Prostate gland (tissue), 2 donors: ENCODE results near the gene PTBP3. TPM values are rescaled to one million over a fixed set of nuclear protein-coding genes. Genes with fewer than 3 reads are reported as not detected.
"Not testable (repeated sequence)": the region's sequence is repeated elsewhere in the genome, so short reads cannot be mapped to it uniquely, and the experiment has no call there.

ENCODE experiments used
- DNase-seq: peaks from one replicate; pipeline ENCODE4 v3.0.0-alpha.2; 2019; ENCODE audit warnings: low spot score
- H3K27ac ChIP-seq, 2 donors: fragments of 200-600 bp; sonication (generic); 2 replicates each; pipeline ENCODE4 v1.5.1; 2017 to 2019
- H3K27me3 ChIP-seq: fragments of 200-600 bp; sonication (generic); replicated peaks from 2 replicates; pipeline ENCODE4 v1.5.1; 2019; ENCODE audit not compliant: insufficient read depth
- H3K36me3 ChIP-seq, 2 donors: fragments of 200-600 bp; sonication (generic); 1 replicate in 1 of 2; 2 replicates in 1 of 2; pipeline versions ENCODE4 v1.5.1 to v1.8.1; 2017 to 2019
- H3K4me1 ChIP-seq: fragments of 200-600 bp; sonication (generic); replicated peaks from 2 replicates; pipeline ENCODE4 v1.5.1; 2019
- H3K4me3 ChIP-seq, 2 donors: fragments of 200-600 bp; sonication (generic); 2 replicates each; pipeline ENCODE4 v1.5.1; 2017 to 2019
- H3K9me3 ChIP-seq: fragments of 200-600 bp; sonication (generic); 2 replicates; pipeline ENCODE4 v1.5.1; 2017
- POLR2A ChIP-seq: fragments of 450-650 bp; IDR thresholded peaks from one replicate; pipeline ENCODE4 v1.6.1; 2016; ENCODE audit warnings: antibody characterized with exemption, mild to moderate bottlenecking
- POLR2AphosphoS5 ChIP-seq: sonication (generic); formaldehyde crosslinking; IDR thresholded peaks from one replicate; pipeline ENCODE4 v1.6.1; 2017; ENCODE audit warnings: antibody characterized with exemption
- WGBS: methylation state at CpG from one replicate; pipeline ENCODE4 v1.1.5; 2018; 5-methylcytosine and 5-hydroxymethylcytosine counted together
- intact Hi-C: fragments of 100-400 bp; cut with DNase I; formaldehyde crosslinking; loops from one replicate; pipeline ENCODE4 v1.14.2; 2022
- total RNA-seq, 2 donors: library from RNA; depleted of rRNA; stranded (reverse); fragments of >200 nt; gene quantifications; one replicate each; pipeline ENCODE4 v1.1.0, GENCODE V29; 2016
- TF ChIP-seq, protein P1 (sequence below), 4 experiments: fragments of 200-600 bp in 2 of 4; fragments of 450-650 bp in 2 of 4; sonication (generic) in 2 of 4; IDR thresholded peaks; 1 replicate in 3 of 4; 2 replicates in 1 of 4; pipeline ENCODE4 v1.5.1; 2016 to 2019; ENCODE audit warnings: antibody characterized with exemption in 4 of 4, mild to moderate bottlenecking in 2 of 4, moderate library complexity in 2 of 4

The PTBP3 gene
- total RNA-seq, 2 donors from 2014 or later: 56.6 to 140 TPM

DNA sequence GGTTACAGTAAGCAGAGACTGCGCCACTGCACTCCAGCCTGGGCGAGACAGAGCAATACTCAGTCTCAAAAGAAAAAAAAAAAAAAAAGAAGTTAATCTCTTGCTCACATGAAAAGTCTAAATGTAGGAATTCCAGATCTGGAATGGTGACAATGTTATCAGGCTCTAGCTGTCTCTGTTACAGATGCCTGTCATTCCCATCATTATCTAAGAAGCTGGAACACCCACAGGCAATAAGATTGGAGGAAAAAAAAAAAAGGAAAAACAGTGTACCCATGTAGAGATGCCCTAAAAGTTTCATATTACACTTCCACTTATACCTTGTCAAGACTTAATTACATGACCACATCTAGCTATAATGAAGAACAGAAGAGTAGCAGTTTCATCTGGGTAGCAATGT is 38.2 kb downstream of the PTBP3 start:
- no peak overlapping the region for H3K4me3 ChIP-seq
- TF ChIP-seq POLR2AphosphoS5 (no peak), POLR2A (no peak)
- TF ChIP-seq, protein P1, sequence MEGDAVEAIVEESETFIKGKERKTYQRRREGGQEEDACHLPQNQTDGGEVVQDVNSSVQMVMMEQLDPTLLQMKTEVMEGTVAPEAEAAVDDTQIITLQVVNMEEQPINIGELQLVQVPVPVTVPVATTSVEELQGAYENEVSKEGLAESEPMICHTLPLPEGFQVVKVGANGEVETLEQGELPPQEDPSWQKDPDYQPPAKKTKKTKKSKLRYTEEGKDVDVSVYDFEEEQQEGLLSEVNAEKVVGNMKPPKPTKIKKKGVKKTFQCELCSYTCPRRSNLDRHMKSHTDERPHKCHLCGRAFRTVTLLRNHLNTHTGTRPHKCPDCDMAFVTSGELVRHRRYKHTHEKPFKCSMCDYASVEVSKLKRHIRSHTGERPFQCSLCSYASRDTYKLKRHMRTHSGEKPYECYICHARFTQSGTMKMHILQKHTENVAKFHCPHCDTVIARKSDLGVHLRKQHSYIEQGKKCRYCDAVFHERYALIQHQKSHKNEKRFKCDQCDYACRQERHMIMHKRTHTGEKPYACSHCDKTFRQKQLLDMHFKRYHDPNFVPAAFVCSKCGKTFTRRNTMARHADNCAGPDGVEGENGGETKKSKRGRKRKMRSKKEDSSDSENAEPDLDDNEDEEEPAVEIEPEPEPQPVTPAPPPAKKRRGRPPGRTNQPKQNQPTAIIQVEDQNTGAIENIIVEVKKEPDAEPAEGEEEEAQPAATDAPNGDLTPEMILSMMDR (IDR thresholded peaks at IDR 0.05): no peak
- H3K4me1 ChIP-seq: no peaks in the 10 kb centered on the region
- 100% methylated on average over 2 of the region's 2 CpGs for WGBS
- H3K36me3 ChIP-seq: no peaks in the 10 kb centered on the region
- no peak overlapping the region for H3K27ac ChIP-seq
- H3K27me3 ChIP-seq: no peaks in the 10 kb centered on the region
- DNase-seq: no peak
- no peaks in the 10 kb centered on the region for H3K9me3 ChIP-seq
- intact Hi-C loops: no loop called here

DNA sequence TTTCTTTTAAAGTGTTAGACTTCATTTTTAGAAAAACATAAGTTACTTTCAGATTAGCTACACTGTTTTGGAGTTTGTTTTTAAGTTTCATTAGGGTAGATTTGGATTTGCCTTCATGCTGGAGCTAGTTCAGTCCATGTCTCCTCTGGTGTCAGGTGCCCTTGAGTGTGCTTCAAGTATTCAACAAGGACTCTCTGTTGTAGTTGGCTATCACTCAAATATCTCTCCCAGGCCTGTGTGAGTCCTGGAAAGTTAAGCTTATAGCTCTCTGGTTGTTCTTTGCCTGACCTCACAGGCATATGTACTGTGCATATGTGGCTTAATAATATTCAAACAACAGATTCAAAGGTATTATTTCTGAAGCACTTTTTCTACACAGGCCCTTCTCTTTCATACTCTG is 45.4 kb downstream of the PTBP3 start:
- H3K27ac ChIP-seq: no peak overlapping the region
- no peaks in the 10 kb centered on the region for H3K36me3 ChIP-seq
- no peak for DNase-seq
- intact Hi-C loops: no loop called here
- no peak overlapping the region for H3K4me3 ChIP-seq
- H3K27me3 ChIP-seq: no peaks in the 10 kb centered on the region
- H3K9me3 ChIP-seq: no peaks in the 10 kb centered on the region
- TF ChIP-seq, protein P1 (IDR thresholded peaks at IDR 0.05): no peak
- TF ChIP-seq POLR2A: no peak
- TF ChIP-seq POLR2AphosphoS5: no peak
- no peaks in the 10 kb centered on the region for H3K4me1 ChIP-seq

DNA sequence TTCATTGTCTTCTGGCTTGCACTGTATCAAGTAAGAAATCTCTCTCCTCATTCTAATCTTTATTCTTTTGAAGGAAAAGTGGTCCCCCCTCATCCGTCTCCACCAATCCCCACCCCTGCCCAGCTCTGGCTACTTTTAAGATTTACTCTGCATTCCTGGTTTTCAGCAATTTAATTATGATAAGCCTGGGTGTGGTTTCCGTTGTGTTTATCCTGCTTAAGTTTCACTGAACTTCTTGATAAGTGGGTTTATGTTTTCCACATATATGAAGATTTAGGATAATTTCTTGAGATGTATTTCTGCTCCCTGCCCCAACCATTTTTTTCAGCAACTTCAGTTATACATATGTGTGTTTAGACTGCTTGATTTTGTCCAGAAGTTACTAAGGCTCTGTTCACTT is 46.5 kb downstream of the PTBP3 start:
- no peak for DNase-seq
- H3K4me1 ChIP-seq: no peaks in the 10 kb centered on the region
- whole genome bisulfite sequencing: 89% methylated on average over 2 of the region's 2 CpGs
- H3K36me3 ChIP-seq: no peaks in the 10 kb centered on the region
- intact Hi-C loops: no loop called here
- no peak overlapping the region for H3K4me3 ChIP-seq
- H3K27me3 ChIP-seq: no peaks in the 10 kb centered on the region
- no peak for TF ChIP-seq POLR2AphosphoS5
- no peak for TF ChIP-seq POLR2A
- TF ChIP-seq, protein P1 (IDR thresholded peaks at IDR 0.05): no peak
- no peaks in the 10 kb centered on the region for H3K9me3 ChIP-seq
- H3K27ac ChIP-seq: no peak overlapping the region

DNA sequence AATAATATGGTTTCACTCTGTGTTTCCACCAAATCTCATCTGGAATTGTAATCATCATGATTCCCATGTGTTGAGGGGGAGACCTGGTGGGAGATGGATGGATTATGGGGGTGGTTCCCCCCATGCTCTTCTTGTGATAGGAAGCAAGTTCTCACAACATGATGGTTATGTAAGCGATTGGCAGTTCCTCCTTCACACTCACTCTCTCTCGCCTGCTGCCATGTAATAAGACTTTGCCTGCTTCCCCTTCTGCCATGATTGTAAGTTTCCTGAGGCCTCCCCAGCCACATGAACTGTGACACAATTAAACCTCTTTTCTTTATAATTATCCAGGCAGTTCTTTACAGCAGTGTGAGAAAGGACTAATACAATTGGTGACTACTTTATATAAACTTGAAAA is 48.4 kb downstream of the PTBP3 start:
- H3K27me3 ChIP-seq: no peaks in the 10 kb centered on the region
- TF ChIP-seq, protein P1 (IDR thresholded peaks at IDR 0.05): no peak
- TF ChIP-seq POLR2AphosphoS5: no peak
- TF ChIP-seq POLR2A: no peak
- intact Hi-C loops: no loop called here
- H3K9me3 ChIP-seq: no peaks in the 10 kb centered on the region
- no peak overlapping the region for H3K4me3 ChIP-seq
- no peak for DNase-seq
- H3K36me3 ChIP-seq: no peaks in the 10 kb centered on the region
- no peak overlapping the region for H3K27ac ChIP-seq
- no peaks in the 10 kb centered on the region for H3K4me1 ChIP-seq
- WGBS: 98% methylated on average over 2 of the region's 2 CpGs

DNA sequence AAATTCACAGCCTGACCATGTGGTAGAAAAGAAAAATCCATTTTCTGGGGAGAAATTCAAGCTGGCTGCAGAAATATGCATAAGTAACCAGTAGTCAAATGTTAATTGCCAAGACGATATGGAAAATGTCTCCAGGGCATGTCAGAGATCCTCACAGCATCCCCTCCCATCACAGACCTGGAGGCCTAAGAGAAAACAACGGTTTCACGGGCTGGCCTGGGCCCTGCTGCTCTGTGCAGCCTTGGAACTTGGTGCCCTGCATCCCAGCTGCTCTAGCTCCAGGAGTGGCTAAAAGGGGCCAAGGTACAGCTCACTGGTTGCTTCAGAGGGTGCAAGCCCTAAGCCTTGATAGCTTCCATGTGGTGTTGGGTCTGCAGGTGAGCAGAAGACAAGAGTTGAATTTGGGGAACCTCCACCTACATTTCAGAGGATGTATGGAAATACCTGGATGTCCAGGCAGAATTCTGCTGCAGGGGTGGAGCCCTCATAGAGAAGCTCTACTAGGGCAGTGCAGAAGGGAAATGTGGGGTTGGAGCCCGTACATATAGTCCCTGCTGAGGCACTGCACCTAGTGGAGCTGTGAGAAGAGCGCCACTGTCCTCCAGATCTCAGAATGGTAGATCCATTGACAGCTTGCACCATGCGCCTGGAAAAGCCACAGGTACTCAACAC is 49.7 kb downstream of the PTBP3 start:
- Histone ChIP-seq H3K27me3 (no peaks in the 10 kb centered on the region), H3K4me1 (no peaks in the 10 kb centered on the region), H3K9me3 (no peaks in the 10 kb centered on the region), H3K4me3 (no peak overlapping the region), H3K36me3 (no peaks in the 10 kb centered on the region), H3K27ac (no peak overlapping the region)
- TF ChIP-seq POLR2AphosphoS5 (no peak), POLR2A (no peak)
- TF ChIP-seq, protein P1 (IDR thresholded peaks at IDR 0.05): no peak
- 95% methylated on average over 6 of the region's 6 CpGs for WGBS
- DNase-seq: no peak
- intact Hi-C loops: no loop called here

DNA sequence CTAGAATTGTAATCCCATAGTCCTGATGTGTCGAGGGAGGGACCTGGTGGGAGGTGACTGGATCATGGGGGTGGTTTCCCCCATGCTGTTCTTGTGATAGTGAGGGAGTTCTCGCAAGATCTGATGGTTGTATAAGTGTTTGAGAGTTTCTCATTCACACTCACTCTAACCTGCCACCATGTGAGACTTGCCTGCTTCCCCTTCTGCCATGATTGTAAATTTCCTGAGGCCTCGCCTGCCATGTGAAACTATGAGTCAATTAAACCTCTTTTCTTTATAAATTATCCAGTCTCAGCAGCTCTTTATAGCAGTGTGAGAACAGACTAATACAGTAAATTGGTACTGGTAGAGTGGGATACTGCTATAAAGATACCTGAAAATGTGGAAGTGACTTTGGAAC is 50.6 kb downstream of the PTBP3 start:
- 91% methylated on average over 3 of the region's 3 CpGs for WGBS
- H3K36me3 ChIP-seq, DNase-seq, H3K4me1 ChIP-seq, H3K4me3 ChIP-seq, H3K27me3 ChIP-seq, H3K27ac ChIP-seq, intact Hi-C loops, H3K9me3 ChIP-seq: not testable (repeated sequence)
